GM21360 (cell line): ENCODE data around the gene UPK1B.

Source experiments
- ATAC-seq: cut with Tn5 transposase; IDR thresholded peaks from one replicate; pipeline ENCODE4 v1.9.1; 2021; ENCODE audit warnings: mild to moderate bottlenecking, moderate library complexity; ENCODE audit not compliant: unreplicated experiment

Gene UPK1B

DNA sequence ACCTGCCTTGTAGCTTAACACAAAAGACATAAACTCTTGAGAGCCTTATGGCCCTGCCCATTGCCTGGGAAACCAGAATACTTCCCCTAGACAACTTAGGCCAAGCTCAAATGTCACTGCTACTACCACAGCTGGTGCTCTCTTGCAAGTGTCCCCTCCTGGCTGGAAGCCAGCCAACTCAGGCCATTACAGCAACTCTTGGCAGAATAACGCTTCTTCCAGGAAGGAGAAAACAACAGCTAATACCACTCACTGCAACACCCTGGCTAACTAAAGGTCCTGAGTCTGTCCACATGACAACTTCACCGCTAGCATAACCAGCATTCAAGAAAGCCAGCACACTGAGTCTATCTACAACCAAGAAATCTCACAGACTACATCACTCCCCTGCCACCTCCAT is 72.4 kb downstream of the UPK1B start:
- ATAC-seq = no peak
